ENCODE data around the gene LAMB1.
"Not testable (repeated sequence)": the region's sequence is repeated elsewhere in the genome, so short reads cannot be mapped to it uniquely, and the experiment has no call there.

The LAMB1 gene

GRCh38 chr7:107967420-107967819, 35.5 kb downstream of the LAMB1 start:
- no peak for DNase-seq

- DNase-seq: no peak
Measured at GRCh38 chr7:107966711-107967110, 36.2 kb downstream of the LAMB1 start.

GRCh38 chr7:107964510-107964909, 38.5 kb downstream of the LAMB1 start:
- no peak for DNase-seq

- DNase-seq: no peak
Measured at GRCh38 chr7:107962817-107963216, 40.1 kb downstream of the LAMB1 start.

- DNase-seq: no peak
Measured at GRCh38 chr7:107961405-107961804, 41.6 kb downstream of the LAMB1 start.

- no peak for DNase-seq
Measured at GRCh38 chr7:107960272-107960671, 42.7 kb downstream of the LAMB1 start.

GRCh38 chr7:107959527-107959898, 43.4 kb downstream of the LAMB1 start:
- DNase-seq: no peak

GRCh38 chr7:107958764-107959526, 44.0 kb downstream of the LAMB1 start:
- no peak for DNase-seq

GRCh38 chr7:107957436-107957835, 45.5 kb downstream of the LAMB1 start:
- no peak for DNase-seq

GRCh38 chr7:107956950-107957349, 46.0 kb downstream of the LAMB1 start:
- DNase-seq: not testable (repeated sequence)

- DNase-seq: no peak
Measured at GRCh38 chr7:107955394-107955793, 47.6 kb downstream of the LAMB1 start.

- DNase-seq: no peak
Measured at GRCh38 chr7:107953924-107954303, 49.0 kb downstream of the LAMB1 start.

- no peak for DNase-seq
Measured at GRCh38 chr7:107953265-107953923, 49.6 kb downstream of the LAMB1 start.

- DNase-seq: no peak
Measured at GRCh38 chr7:107951896-107952295, 51.1 kb downstream of the LAMB1 start.

- no peak for DNase-seq
Measured at GRCh38 chr7:107951172-107951787, 51.7 kb downstream of the LAMB1 start.

- no peak for DNase-seq
Measured at GRCh38 chr7:107949443-107949935, 53.5 kb downstream of the LAMB1 start.

- no peak for DNase-seq
Measured at GRCh38 chr7:107948645-107949442, 54.1 kb downstream of the LAMB1 start.

GRCh38 chr7:107946881-107947280, 56.1 kb downstream of the LAMB1 start:
- no peak for DNase-seq

- no peak for DNase-seq
Measured at GRCh38 chr7:107946451-107946850, 56.5 kb downstream of the LAMB1 start.

GRCh38 chr7:107945332-107945731, 57.6 kb downstream of the LAMB1 start:
- DNase-seq: no peak

GRCh38 chr7:107944411-107945169, 58.4 kb downstream of the LAMB1 start:
- DNase-seq: no peak

- no peak for DNase-seq
Measured at GRCh38 chr7:107943018-107943417, 59.9 kb downstream of the LAMB1 start.

All from NCI-H1930 (cell line).